SK-N-SH treated with all-trans-retinoic acid at 6 μM for 48 hours (cell line): ENCODE data around the gene TRIM44.

Source experiments
- CSDC2 ChIP-seq: fragments of 250-450 bp; sonication (Bioruptor Pico); IDR thresholded peaks from 2 replicates; pipeline ENCODE4 v1.5.0; 2020; ENCODE audit warnings: mild to moderate bottlenecking, moderate library complexity
- ESRRG ChIP-seq: fragments of 250-450 bp; sonication (Bioruptor Pico); IDR thresholded peaks from 2 replicates; pipeline ENCODE4 v1.6.1; 2021; ENCODE audit warnings: mild to moderate bottlenecking
- PPARA ChIP-seq: fragments of 250-450 bp; sonication (Bioruptor Pico); IDR thresholded peaks from 2 replicates; pipeline ENCODE4 v1.5.0; 2020; ENCODE audit warnings: mild to moderate bottlenecking, borderline replicate concordance
- RARB ChIP-seq: fragments of 250-450 bp; sonication (Bioruptor Pico); IDR thresholded peaks from 2 replicates; pipeline ENCODE4 v1.8.0; 2021; ENCODE audit warnings: mild to moderate bottlenecking, moderate library complexity
- SNAI2 ChIP-seq: fragments of 250-450 bp; sonication (Bioruptor Pico); IDR thresholded peaks from 2 replicates; pipeline ENCODE4 v1.5.0; 2020; ENCODE audit warnings: mild to moderate bottlenecking, moderate library complexity
- TCF4 ChIP-seq: fragments of 250-450 bp; sonication (Bioruptor Pico); IDR thresholded peaks from 2 replicates; pipeline ENCODE4 v1.8.0; 2021; ENCODE audit warnings: mild to moderate bottlenecking, moderate library complexity, borderline replicate concordance
- ZFP3 ChIP-seq: fragments of 250-450 bp; sonication (Bioruptor Pico); IDR thresholded peaks from 2 replicates; pipeline ENCODE4 v1.5.0; 2020; ENCODE audit warnings: mild to moderate bottlenecking, moderate library complexity
- ZNF565 ChIP-seq: fragments of 450-650 bp; formaldehyde crosslinking; conservative IDR thresholded peaks from 2 replicates; pipeline ENCODE4 v1.5.0; 2020; ENCODE audit warnings: low read depth, mild to moderate bottlenecking, moderate library complexity
- ZNF8 ChIP-seq: fragments of 450-650 bp; formaldehyde crosslinking; IDR thresholded peaks from 2 replicates; pipeline ENCODE4 v1.5.0; 2020; ENCODE audit warnings: mild to moderate bottlenecking, moderate library complexity
- TF ChIP-seq, protein P1 (sequence below): fragments of 250-450 bp; sonication (Bioruptor Pico); IDR thresholded peaks from 2 replicates; pipeline ENCODE4 v1.8.0; 2020; ENCODE audit warnings: mild to moderate bottlenecking, moderate library complexity, borderline replicate concordance
- TF ChIP-seq, protein P2 (sequence below): fragments of 250-450 bp; sonication (Bioruptor Pico); IDR thresholded peaks from 2 replicates; pipeline ENCODE4 v1.5.1; 2020; ENCODE audit warnings: low read depth, mild to moderate bottlenecking, moderate library complexity

DNA sequence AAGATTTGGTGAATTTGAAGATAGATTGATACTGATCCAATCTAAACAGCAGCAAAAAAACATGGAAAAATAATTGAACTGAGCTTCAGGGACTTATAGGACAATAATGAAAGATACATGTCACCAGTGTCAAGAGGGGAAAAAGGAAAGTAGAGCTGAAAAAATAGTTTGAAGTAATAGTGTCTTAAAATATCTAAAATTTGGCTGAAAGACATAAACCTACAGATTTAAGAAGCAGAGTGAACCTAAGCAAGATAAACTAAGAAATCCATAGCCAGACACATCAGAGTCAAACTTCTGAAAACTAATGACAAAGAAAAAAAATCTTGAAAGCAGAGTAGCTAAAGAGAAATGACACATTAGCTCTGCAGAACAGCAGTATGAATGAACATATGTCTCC, 67.7 kb downstream of the TRIM44 start:
- TF ChIP-seq ZFP3 = no peak
- TF ChIP-seq, protein P1, sequence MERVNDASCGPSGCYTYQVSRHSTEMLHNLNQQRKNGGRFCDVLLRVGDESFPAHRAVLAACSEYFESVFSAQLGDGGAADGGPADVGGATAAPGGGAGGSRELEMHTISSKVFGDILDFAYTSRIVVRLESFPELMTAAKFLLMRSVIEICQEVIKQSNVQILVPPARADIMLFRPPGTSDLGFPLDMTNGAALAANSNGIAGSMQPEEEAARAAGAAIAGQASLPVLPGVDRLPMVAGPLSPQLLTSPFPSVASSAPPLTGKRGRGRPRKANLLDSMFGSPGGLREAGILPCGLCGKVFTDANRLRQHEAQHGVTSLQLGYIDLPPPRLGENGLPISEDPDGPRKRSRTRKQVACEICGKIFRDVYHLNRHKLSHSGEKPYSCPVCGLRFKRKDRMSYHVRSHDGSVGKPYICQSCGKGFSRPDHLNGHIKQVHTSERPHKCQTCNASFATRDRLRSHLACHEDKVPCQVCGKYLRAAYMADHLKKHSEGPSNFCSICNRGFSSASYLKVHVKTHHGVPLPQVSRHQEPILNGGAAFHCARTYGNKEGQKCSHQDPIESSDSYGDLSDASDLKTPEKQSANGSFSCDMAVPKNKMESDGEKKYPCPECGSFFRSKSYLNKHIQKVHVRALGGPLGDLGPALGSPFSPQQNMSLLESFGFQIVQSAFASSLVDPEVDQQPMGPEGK (CRISPR knock-in tag) = no peak
- TF ChIP-seq ESRRG (CRISPR knock-in tag) = no peak
- TF ChIP-seq TCF4 (CRISPR knock-in tag) = no peak
- TF ChIP-seq, protein P2, sequence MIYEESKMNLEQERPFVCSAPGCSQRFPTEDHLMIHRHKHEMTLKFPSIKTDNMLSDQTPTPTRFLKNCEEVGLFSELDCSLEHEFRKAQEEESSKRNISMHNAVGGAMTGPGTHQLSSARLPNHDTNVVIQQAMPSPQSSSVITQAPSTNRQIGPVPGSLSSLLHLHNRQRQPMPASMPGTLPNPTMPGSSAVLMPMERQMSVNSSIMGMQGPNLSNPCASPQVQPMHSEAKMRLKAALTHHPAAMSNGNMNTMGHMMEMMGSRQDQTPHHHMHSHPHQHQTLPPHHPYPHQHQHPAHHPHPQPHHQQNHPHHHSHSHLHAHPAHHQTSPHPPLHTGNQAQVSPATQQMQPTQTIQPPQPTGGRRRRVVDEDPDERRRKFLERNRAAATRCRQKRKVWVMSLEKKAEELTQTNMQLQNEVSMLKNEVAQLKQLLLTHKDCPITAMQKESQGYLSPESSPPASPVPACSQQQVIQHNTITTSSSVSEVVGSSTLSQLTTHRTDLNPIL (CRISPR knock-in tag) = no peak
- no peak for TF ChIP-seq CSDC2 (CRISPR knock-in tag)
- TF ChIP-seq SNAI2 (CRISPR knock-in tag) = no peak
- no peak for TF ChIP-seq ZNF565 (CRISPR knock-in tag)
- TF ChIP-seq RARB (CRISPR knock-in tag) = no peak
- TF ChIP-seq PPARA (CRISPR knock-in tag) = no peak
- no peak for TF ChIP-seq ZNF8 (CRISPR knock-in tag)
